Measurements from ENCODE around the gene SHTN1.

The SHTN1 gene

DNA sequence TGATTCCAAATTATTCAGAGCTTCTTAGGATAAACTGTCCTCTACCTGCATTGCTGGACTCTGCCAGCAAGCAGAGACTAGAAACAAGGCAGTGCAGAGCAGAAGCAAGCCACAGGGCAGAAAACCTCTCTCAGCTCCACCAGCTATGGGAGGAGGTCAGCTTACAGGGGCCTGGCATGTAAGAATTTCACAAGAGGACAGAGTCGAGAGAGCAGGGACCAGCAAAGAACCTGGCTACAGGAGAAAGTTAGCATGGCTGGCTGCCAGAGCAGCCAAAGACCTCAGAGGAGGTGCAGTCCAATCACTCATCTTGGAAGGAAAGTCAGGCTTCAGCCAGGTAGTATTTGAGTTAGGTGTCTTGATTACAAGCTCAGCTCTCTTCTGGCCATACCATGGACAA is 92.8 kb downstream of the SHTN1 start (continued):
- no peak for TF ChIP-seq TSHZ2 (CRISPR knock-in tag; IDR thresholded peaks at IDR 0.05)

- ATAC-seq: no peak; the same call in 2 of the 3 replicates
- TF ChIP-seq ZC3H10 (CRISPR knock-in tag; IDR thresholded peaks at IDR 0.05) (no peak), ZNF70 (CRISPR knock-in tag; IDR thresholded peaks at IDR 0.05) (no peak), RARB (CRISPR knock-in tag; IDR thresholded peaks at IDR 0.05) (no peak), TCF4 (CRISPR knock-in tag; IDR thresholded peaks at IDR 0.05; ENCODE audit: borderline replicate concordance) (no peak), ZFP3 (CRISPR knock-in tag; IDR thresholded peaks at IDR 0.05) (no peak), ZNF565 (CRISPR knock-in tag; conservative IDR thresholded peaks at IDR 0.05; ENCODE audit: low read depth) (no peak), ZNF8 (CRISPR knock-in tag; IDR thresholded peaks at IDR 0.05) (no peak), TOX (CRISPR knock-in tag; IDR thresholded peaks at IDR 0.05; ENCODE audit: borderline replicate concordance) (no peak), OSR1 (CRISPR knock-in tag; IDR thresholded peaks at IDR 0.05) (no peak), CSDC2 (CRISPR knock-in tag; IDR thresholded peaks at IDR 0.05) (no peak), ARNTL (CRISPR knock-in tag; IDR thresholded peaks at IDR 0.05; ENCODE audit: borderline replicate concordance, low read depth) (no peak), GLIS3 (CRISPR knock-in tag; IDR thresholded peaks at IDR 0.05) (no peak), ISL1 (CRISPR knock-in tag; IDR thresholded peaks at IDR 0.05) (no peak), TSHZ2 (CRISPR knock-in tag; IDR thresholded peaks at IDR 0.05) (no peak), PPARA (CRISPR knock-in tag; IDR thresholded peaks at IDR 0.05; ENCODE audit: borderline replicate concordance) (no peak)
- TF ChIP-seq, protein P1, sequence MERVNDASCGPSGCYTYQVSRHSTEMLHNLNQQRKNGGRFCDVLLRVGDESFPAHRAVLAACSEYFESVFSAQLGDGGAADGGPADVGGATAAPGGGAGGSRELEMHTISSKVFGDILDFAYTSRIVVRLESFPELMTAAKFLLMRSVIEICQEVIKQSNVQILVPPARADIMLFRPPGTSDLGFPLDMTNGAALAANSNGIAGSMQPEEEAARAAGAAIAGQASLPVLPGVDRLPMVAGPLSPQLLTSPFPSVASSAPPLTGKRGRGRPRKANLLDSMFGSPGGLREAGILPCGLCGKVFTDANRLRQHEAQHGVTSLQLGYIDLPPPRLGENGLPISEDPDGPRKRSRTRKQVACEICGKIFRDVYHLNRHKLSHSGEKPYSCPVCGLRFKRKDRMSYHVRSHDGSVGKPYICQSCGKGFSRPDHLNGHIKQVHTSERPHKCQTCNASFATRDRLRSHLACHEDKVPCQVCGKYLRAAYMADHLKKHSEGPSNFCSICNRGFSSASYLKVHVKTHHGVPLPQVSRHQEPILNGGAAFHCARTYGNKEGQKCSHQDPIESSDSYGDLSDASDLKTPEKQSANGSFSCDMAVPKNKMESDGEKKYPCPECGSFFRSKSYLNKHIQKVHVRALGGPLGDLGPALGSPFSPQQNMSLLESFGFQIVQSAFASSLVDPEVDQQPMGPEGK (CRISPR knock-in tag; IDR thresholded peaks at IDR 0.05; ENCODE audit: borderline replicate concordance): no peak
These were observed 94.1 kb downstream of the SHTN1 start for GRCh38 chr10:116910910-116911309.

GRCh38 chr10:116909307-116909706 is 95.7 kb downstream of the SHTN1 start:
- ATAC-seq: no peak
- no peak for TF ChIP-seq CSDC2 (CRISPR knock-in tag; IDR thresholded peaks at IDR 0.05)
- no peak for TF ChIP-seq ZFP3 (CRISPR knock-in tag; IDR thresholded peaks at IDR 0.05)
- TF ChIP-seq OSR1 (CRISPR knock-in tag; IDR thresholded peaks at IDR 0.05): no peak
- TF ChIP-seq CSRNP3 (CRISPR knock-in tag; IDR thresholded peaks at IDR 0.05): no peak
- TF ChIP-seq, protein P1 (CRISPR knock-in tag; IDR thresholded peaks at IDR 0.05; ENCODE audit: borderline replicate concordance): no peak
- TF ChIP-seq ZNF565 (CRISPR knock-in tag; conservative IDR thresholded peaks at IDR 0.05; ENCODE audit: low read depth): no peak
- TF ChIP-seq PPARA (CRISPR knock-in tag; IDR thresholded peaks at IDR 0.05; ENCODE audit: borderline replicate concordance): no peak
- no peak for TF ChIP-seq GLIS3 (CRISPR knock-in tag; IDR thresholded peaks at IDR 0.05)
- no peak for TF ChIP-seq ESRRG (CRISPR knock-in tag; IDR thresholded peaks at IDR 0.05)
- TF ChIP-seq ZNF70 (CRISPR knock-in tag; IDR thresholded peaks at IDR 0.05): no peak
- no peak for TF ChIP-seq CREB5 (CRISPR knock-in tag; IDR thresholded peaks at IDR 0.05; ENCODE audit: low read depth)
- TF ChIP-seq ZC3H10 (CRISPR knock-in tag; IDR thresholded peaks at IDR 0.05): no peak
- no peak for TF ChIP-seq ARNTL (CRISPR knock-in tag; IDR thresholded peaks at IDR 0.05; ENCODE audit: borderline replicate concordance, low read depth)
- no peak for TF ChIP-seq ZNF8 (CRISPR knock-in tag; IDR thresholded peaks at IDR 0.05)
- TF ChIP-seq TCF4 (CRISPR knock-in tag; IDR thresholded peaks at IDR 0.05; ENCODE audit: borderline replicate concordance): no peak
- TF ChIP-seq SNAI2 (CRISPR knock-in tag; IDR thresholded peaks at IDR 0.05): no peak
- TF ChIP-seq TOX (CRISPR knock-in tag; IDR thresholded peaks at IDR 0.05; ENCODE audit: borderline replicate concordance): no peak
- no peak for TF ChIP-seq RARB (CRISPR knock-in tag; IDR thresholded peaks at IDR 0.05)

Data from SK-N-SH treated with all-trans-retinoic acid at 6 μM for 48 hours (cell line).